ENCODE data around the gene SLC26A1.

Gene SLC26A1

GRCh38 chr4:1023895-1024740 is 30.9 kb upstream of the SLC26A1 start:
- Histone ChIP-seq H3K4me3 (no peak overlapping the region), H3K9me3 (replicated peaks in 1 of 11) (no peaks in the 10 kb centered on the region), H3K36me3 (peaks cover 18 to 36% (median 26%) of the 10 kb centered on the region in 11 experiments), H3K9ac (no peak overlapping the region), H3K27me3 (0 out of 22 replicates have a peak, but pooled peaks cover 0 to under 1% (median 0%) of the 10 kb centered on the region in 11 experiments), H4K20me1 (peaks cover 0 to 85% (median 56%) of the 10 kb centered on the region in 11 experiments; a peak in 19 of 22 replicates), H3K4me2 (no peak overlapping the region), H3K27ac (no peak overlapping the region), H3K4me1 (peaks cover 43 to 63% (median 47%) of the 10 kb centered on the region in 10 experiments)
- TF ChIP-seq Cebpa-rat (IDR thresholded peaks at IDR 0.05), result no peak

- TF ChIP-seq Cebpa-rat (IDR thresholded peaks at IDR 0.05), result no peak
- Histone ChIP-seq H3K4me1 (peaks cover 49 to 67% (median 53%) of the 10 kb centered on the region in 10 experiments), H3K9me3 (replicated peaks in 1 of 11) (no peaks in the 10 kb centered on the region), H3K36me3 (peaks cover 18 to 36% (median 26%) of the 10 kb centered on the region in 11 experiments), H3K9ac (peak overlapping the region in 2 of 11 experiments; percentile 19 to 54; a peak in 2 of 22 replicates), H4K20me1 (peaks cover 0 to 85% (median 66%) of the 10 kb centered on the region in 11 experiments; a peak in 19 of 22 replicates), H3K4me2 (peak overlapping the region in 8 of 11 experiments; percentile 86 to 95 (median 90); a peak in 9 of 22 replicates), H3K27ac (no peak overlapping the region), H3K27me3 (no peaks in the 10 kb centered on the region), H3K4me3 (no peak overlapping the region)
These were observed 30.0 kb upstream of the SLC26A1 start for GRCh38 chr4:1023075-1023640.

GRCh38 chr4:1022739-1023066 is 29.5 kb upstream of the SLC26A1 start:
- H3K9ac ChIP-seq, result peak overlapping the region in 4 of 11 experiments; percentile 19 to 61 (median 55); a peak in 2 of 22 replicates
- H3K27me3 ChIP-seq, result no peaks in the 10 kb centered on the region
- H3K36me3 ChIP-seq, result peaks cover 18 to 36% (median 26%) of the 10 kb centered on the region in 11 experiments
- peaks cover 0 to 85% (median 70%) of the 10 kb centered on the region in 11 experiments; a peak in 19 of 22 replicates for H4K20me1 ChIP-seq
- no peak overlapping the region for H3K4me3 ChIP-seq
- H3K9me3 ChIP-seq (replicated peaks in 1 of 11), result no peaks in the 10 kb centered on the region
- H3K4me1 ChIP-seq, result peaks cover 54 to 71% (median 58%) of the 10 kb centered on the region in 10 experiments
- H3K4me2 ChIP-seq, result peak overlapping the region; percentile 83 to 95 (median 90); a peak in 21 of 22 replicates
- TF ChIP-seq Cebpa-rat (IDR thresholded peaks at IDR 0.05), result no peak
- peak overlapping the region in 1 of 11 experiments; percentile 66; a peak in 2 of 22 replicates for H3K27ac ChIP-seq

GRCh38 chr4:1022051-1022738 is 29.0 kb upstream of the SLC26A1 start:
- peaks cover 0 to 85% (median 70%) of the 10 kb centered on the region in 11 experiments; a peak in 19 of 22 replicates for H4K20me1 ChIP-seq
- H3K27me3 ChIP-seq, result no peaks in the 10 kb centered on the region
- H3K9me3 ChIP-seq (replicated peaks in 1 of 11), result no peaks in the 10 kb centered on the region
- H3K9ac ChIP-seq, result peak overlapping the region in 10 of 11 experiments; percentile 6 to 62 (median 50); a peak in 18 of 22 replicates
- H3K4me3 ChIP-seq, result peak overlapping the region in 1 of 10 experiments; percentile 9; a peak in 1 of 20 replicates
- TF ChIP-seq Cebpa-rat (IDR thresholded peaks at IDR 0.05), result no peak
- H3K4me2 ChIP-seq, result peak overlapping the region; percentile 83 to 95 (median 90)
- H3K27ac ChIP-seq, result peak overlapping the region in 10 of 11 experiments; percentile 20 to 66 (median 52); a peak in 13 of 22 replicates
- peaks cover 59 to 73% (median 63%) of the 10 kb centered on the region in 10 experiments for H3K4me1 ChIP-seq
- peaks cover 18 to 36% (median 26%) of the 10 kb centered on the region in 11 experiments for H3K36me3 ChIP-seq

GRCh38 chr4:1021386-1022050 is 28.3 kb upstream of the SLC26A1 start:
- H3K36me3 ChIP-seq, result peaks cover 18 to 36% (median 26%) of the 10 kb centered on the region in 11 experiments
- peak overlapping the region in 3 of 10 experiments; percentile 6 to 41 (median 9); a peak in 2 of 20 replicates for H3K4me3 ChIP-seq
- H4K20me1 ChIP-seq, result peaks cover 2 to 85% (median 74%) of the 10 kb centered on the region in 11 experiments; a peak in 19 of 22 replicates
- H3K4me2 ChIP-seq, result peak overlapping the region; percentile 83 to 95 (median 90)
- H3K27ac ChIP-seq, result peak overlapping the region; percentile 20 to 66 (median 51); a peak in 19 of 22 replicates
- peak overlapping the region; percentile 6 to 62 (median 51); a peak in 18 of 22 replicates for H3K9ac ChIP-seq
- H3K9me3 ChIP-seq (replicated peaks in 1 of 11), result no peaks in the 10 kb centered on the region
- peaks cover 0 to 5% (median 0%) of the 10 kb centered on the region in 11 experiments; a peak in 1 of 22 replicates for H3K27me3 ChIP-seq
- H3K4me1 ChIP-seq, result peaks cover 65 to 73% (median 68%) of the 10 kb centered on the region in 10 experiments
- TF ChIP-seq Cebpa-rat (IDR thresholded peaks at IDR 0.05), result no peak

- Histone ChIP-seq H3K9me3 (replicated peaks in 1 of 11) (no peaks in the 10 kb centered on the region), H3K27ac (peak overlapping the region in 1 of 11 experiments; percentile 9; a peak in 2 of 22 replicates), H3K4me1 (peaks cover 72 to 77% (median 75%) of the 10 kb centered on the region in 10 experiments), H3K4me2 (peak overlapping the region; percentile 72 to 98 (median 95)), H3K27me3 (peaks cover 0 to 6% (median 0%) of the 10 kb centered on the region in 11 experiments; a peak in 2 of 22 replicates), H3K36me3 (peaks cover 7 to 25% (median 15%) of the 10 kb centered on the region in 11 experiments; a peak in 21 of 22 replicates), H3K4me3 (no peak overlapping the region; a peak in 1 of 20 replicates), H4K20me1 (peaks cover 5 to 89% (median 78%) of the 10 kb centered on the region in 11 experiments; a peak in 20 of 22 replicates), H3K9ac (peak overlapping the region in 10 of 11 experiments; percentile 18 to 67 (median 38); a peak in 14 of 22 replicates)
- TF ChIP-seq Cebpa-rat (IDR thresholded peaks at IDR 0.05), result no peak
These were observed 26.7 kb upstream of the SLC26A1 start for GRCh38 chr4:1019729-1020470.

GRCh38 chr4:1019320-1019719 is 26.1 kb upstream of the SLC26A1 start:
- H3K4me2 ChIP-seq, result peak overlapping the region; percentile 72 to 98 (median 95)

More at GRCh38 chr4:1019320-1019719, 26.1 kb upstream of the SLC26A1 start:
- peak overlapping the region in 10 of 11 experiments; percentile 18 to 67 (median 38); a peak in 14 of 22 replicates for H3K9ac ChIP-seq
- no peak for TF ChIP-seq Cebpa-rat (IDR thresholded peaks at IDR 0.05)
- no peaks in the 10 kb centered on the region for H3K9me3 ChIP-seq (replicated peaks in 1 of 11)
- H3K27me3 ChIP-seq, result peaks cover 0 to 6% (median 0%) of the 10 kb centered on the region in 11 experiments; a peak in 2 of 22 replicates
- H3K4me3 ChIP-seq, result peak overlapping the region in 1 of 10 experiments; percentile 22; a peak in 1 of 20 replicates
- H4K20me1 ChIP-seq, result peaks cover 5 to 89% (median 83%) of the 10 kb centered on the region in 11 experiments; a peak in 20 of 22 replicates
- H3K27ac ChIP-seq, result no peak overlapping the region; a peak in 2 of 22 replicates
- H3K36me3 ChIP-seq, result peaks cover 1 to 25% (median 9%) of the 10 kb centered on the region in 11 experiments; a peak in 19 of 22 replicates
- peaks cover 78 to 83% (median 81%) of the 10 kb centered on the region in 10 experiments for H3K4me1 ChIP-seq

All from BLaER1 treated with 17β-estradiol and CSF1 and Interleukin-3, amounts not matched to agents 10 nM and 100 nM (cell line).